ENCODE data around the gene NSD1. TPM values are rescaled to one million over a fixed set of nuclear protein-coding genes. Genes with fewer than 3 reads are reported as not detected.

NSD1 gene
- total and polyA plus RNA-seq, 10 of the 15 experiments (the other 5 are each of a cell fraction or from before 2014, with no cell fraction given), result 7.0 to 57.9 (median 30.4) TPM

DNA sequence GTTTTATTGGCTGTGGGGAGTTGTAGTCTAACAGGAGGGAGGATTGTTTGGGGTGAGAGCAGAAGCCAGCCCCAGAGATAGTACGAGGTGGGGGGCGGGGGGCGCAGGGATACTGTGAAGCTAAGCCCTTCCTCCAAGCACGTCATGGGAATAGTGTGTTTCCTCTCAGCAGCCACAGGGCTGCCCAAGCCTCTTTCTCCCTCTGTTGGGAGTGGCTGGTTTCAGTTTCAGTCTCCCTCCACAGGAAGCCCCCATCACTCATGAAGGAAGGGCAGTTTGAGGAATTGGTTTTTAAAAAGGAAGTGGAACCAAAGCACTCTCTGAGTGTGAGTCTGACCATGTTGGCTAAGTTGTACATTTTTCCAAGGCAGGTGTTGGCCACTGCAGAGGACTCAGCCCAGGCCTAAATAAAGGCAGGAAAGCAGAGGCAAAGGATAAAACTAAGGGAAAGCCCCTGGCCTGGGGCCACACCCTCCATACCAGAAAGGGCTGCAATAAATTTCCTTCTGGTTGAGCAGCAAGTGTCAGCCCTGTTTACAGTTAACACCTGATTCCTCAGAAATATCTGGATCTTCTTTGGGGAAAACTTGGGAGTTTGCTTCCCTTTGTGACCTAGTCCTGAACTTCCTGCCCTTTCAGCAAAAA is 166.8 kb downstream of the NSD1 start (continued):
- TF ChIP-seq, protein P1, sequence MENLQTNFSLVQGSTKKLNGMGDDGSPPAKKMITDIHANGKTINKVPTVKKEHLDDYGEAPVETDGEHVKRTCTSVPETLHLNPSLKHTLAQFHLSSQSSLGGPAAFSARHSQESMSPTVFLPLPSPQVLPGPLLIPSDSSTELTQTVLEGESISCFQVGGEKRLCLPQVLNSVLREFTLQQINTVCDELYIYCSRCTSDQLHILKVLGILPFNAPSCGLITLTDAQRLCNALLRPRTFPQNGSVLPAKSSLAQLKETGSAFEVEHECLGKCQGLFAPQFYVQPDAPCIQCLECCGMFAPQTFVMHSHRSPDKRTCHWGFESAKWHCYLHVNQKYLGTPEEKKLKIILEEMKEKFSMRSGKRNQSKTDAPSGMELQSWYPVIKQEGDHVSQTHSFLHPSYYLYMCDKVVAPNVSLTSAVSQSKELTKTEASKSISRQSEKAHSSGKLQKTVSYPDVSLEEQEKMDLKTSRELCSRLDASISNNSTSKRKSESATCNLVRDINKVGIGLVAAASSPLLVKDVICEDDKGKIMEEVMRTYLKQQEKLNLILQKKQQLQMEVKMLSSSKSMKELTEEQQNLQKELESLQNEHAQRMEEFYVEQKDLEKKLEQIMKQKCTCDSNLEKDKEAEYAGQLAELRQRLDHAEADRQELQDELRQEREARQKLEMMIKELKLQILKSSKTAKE (IDR thresholded peaks at IDR 0.05; ENCODE audit: low read depth, poor library complexity, severe bottlenecking), result no peak
- TF ChIP-seq EED (IDR thresholded peaks at IDR 0.05; ENCODE audit: low read depth), result peak; percentile 100
- TF ChIP-seq KAT2A (conservative IDR thresholded peaks at IDR 0.05; ENCODE audit: control insufficient read depth, low read depth, low read length), result no peak
- no peak for TF ChIP-seq MYB (IDR thresholded peaks at IDR 0.05; ENCODE audit: borderline replicate concordance, low read depth, low read length)
- no peak for TF ChIP-seq ESRRA (IDR thresholded peaks at IDR 0.05; ENCODE audit: low read length)
- TF ChIP-seq JUND (IDR thresholded peaks at IDR 0.05; ENCODE audit: low read depth, low read length), result no peak

DNA sequence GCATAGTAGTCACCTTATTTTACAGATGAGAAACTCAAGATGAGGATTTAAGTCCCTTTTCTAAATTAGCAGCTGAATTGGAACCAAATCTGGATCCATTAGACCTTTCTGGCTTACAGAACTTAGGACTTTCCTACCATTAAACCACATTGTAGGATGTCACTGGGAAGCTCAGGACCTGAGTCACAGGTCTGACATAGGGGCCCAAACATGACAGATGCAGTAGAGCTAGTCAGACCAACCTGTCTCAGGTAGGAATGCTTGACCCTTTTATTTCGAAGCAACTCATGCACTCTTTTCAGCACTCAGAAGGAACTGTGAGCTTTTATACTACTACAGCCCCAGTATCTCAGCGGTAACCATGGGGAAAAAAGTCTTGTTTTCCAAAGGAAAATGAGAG is 167.4 kb downstream of the NSD1 start:
- peak overlapping the region; percentile 78 for H3K4me2 ChIP-seq (ENCODE audit: control insufficient read depth, insufficient read depth)
- CTCF ChIA-PET, result interaction anchor here (0.6 to 3.6 kb wide), 13 partner anchors 8 to 230 kb away, joined by 3 to 35 read pairs (median 4); partner anchors contain the start of gene RGS14
- no peak for DNase-seq (ENCODE audit: low read depth, low spot score)
- in situ Hi-C loops (cut with MboI) (no loop called here), intact Hi-C loops (cut with micrococcal nuclease; ENCODE audit: unreplicated experiment) (loop anchor here (5.0 to 10.0 kb wide), 3 partner anchors 164 to 294 kb away; partner anchors contain the start of gene TMED9)
- peaks cover 5 to 18% of the 10 kb centered on the region in 2 experiments for H3K36me3 ChIP-seq (ENCODE audit: control insufficient read depth in 2 of 2, insufficient read depth in 2 of 2, low read length in 1 of 2)
- no TSS peak for BruUV-seq (replicated peaks)
- no peaks in the 10 kb centered on the region for H4K20me1 ChIP-seq (ENCODE audit: control insufficient read depth, insufficient read depth)
- peak overlapping the region; percentile 34 for H3K4me3 ChIP-seq
- H3K9me3 ChIP-seq (replicated peaks; ENCODE audit: control insufficient read depth, insufficient read depth, low read length), result no peaks in the 10 kb centered on the region
- no peak for TF ChIP-seq BACH1 (IDR thresholded peaks at IDR 0.05; ENCODE audit: borderline replicate concordance)
- no peak for TF ChIP-seq CBX5 (IDR thresholded peaks at IDR 0.05; ENCODE audit: low read depth)
- TF ChIP-seq, protein P2, sequence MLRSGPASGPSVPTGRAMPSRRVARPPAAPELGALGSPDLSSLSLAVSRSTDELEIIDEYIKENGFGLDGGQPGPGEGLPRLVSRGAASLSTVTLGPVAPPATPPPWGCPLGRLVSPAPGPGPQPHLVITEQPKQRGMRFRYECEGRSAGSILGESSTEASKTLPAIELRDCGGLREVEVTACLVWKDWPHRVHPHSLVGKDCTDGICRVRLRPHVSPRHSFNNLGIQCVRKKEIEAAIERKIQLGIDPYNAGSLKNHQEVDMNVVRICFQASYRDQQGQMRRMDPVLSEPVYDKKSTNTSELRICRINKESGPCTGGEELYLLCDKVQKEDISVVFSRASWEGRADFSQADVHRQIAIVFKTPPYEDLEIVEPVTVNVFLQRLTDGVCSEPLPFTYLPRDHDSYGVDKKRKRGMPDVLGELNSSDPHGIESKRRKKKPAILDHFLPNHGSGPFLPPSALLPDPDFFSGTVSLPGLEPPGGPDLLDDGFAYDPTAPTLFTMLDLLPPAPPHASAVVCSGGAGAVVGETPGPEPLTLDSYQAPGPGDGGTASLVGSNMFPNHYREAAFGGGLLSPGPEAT (IDR thresholded peaks at IDR 0.05; ENCODE audit: low read depth), result no peak
- TF ChIP-seq ZBED1 (IDR thresholded peaks at IDR 0.05; ENCODE audit: borderline replicate concordance), result no peak
- TF ChIP-seq, protein P3, sequence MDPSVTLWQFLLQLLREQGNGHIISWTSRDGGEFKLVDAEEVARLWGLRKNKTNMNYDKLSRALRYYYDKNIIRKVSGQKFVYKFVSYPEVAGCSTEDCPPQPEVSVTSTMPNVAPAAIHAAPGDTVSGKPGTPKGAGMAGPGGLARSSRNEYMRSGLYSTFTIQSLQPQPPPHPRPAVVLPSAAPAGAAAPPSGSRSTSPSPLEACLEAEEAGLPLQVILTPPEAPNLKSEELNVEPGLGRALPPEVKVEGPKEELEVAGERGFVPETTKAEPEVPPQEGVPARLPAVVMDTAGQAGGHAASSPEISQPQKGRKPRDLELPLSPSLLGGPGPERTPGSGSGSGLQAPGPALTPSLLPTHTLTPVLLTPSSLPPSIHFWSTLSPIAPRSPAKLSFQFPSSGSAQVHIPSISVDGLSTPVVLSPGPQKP (IDR thresholded peaks at IDR 0.05; ENCODE audit: low read depth, low read length), result no peak
- TF ChIP-seq ZSCAN29 (IDR thresholded peaks at IDR 0.05), result no peak
- no peak for TF ChIP-seq FOS (IDR thresholded peaks at IDR 0.05; ENCODE audit: borderline replicate concordance, extremely low read depth, insufficient read length)
- no peak for TF ChIP-seq NR2C2 (IDR thresholded peaks at IDR 0.05; ENCODE audit: borderline replicate concordance, control insufficient read depth, insufficient read length, low read depth)
- TF ChIP-seq SUZ12 (IDR thresholded peaks at IDR 0.05; ENCODE audit: unreplicated experiment), result no peak
- no peak for TF ChIP-seq NFYA (IDR thresholded peaks at IDR 0.05; ENCODE audit: borderline replicate concordance, low read depth, low read length)
- no peak for TF ChIP-seq IKZF2 (IDR thresholded peaks at IDR 0.05)
- H3K79me2 ChIP-seq (ENCODE audit: control insufficient read depth, insufficient read depth, low read length), result peaks cover 43% of the 10 kb centered on the region
- RAD21 ChIA-PET (ENCODE audit: unreplicated experiment), result interaction anchor here (0.5 to 2.3 kb wide), 11 partner anchors 10 to 189 kb away, joined by 3 to 12 read pairs (median 4); no protein-coding TSS in a partner anchor
- SMC1A ChIA-PET (ENCODE audit: uncharacterized antibody, unreplicated experiment), result interaction anchor here (0.7 to 2.0 kb wide), 6 partner anchors 9 to 187 kb away, joined by 3 to 10 read pairs (median 4); partner anchors contain the start of gene MXD3
- peak overlapping the region; percentile 18; the same call in 1 of the 2 replicates for H3K9ac ChIP-seq (ENCODE audit: control insufficient read depth, insufficient read depth, low read length)
- peaks cover 48% of the 10 kb centered on the region for H3K4me1 ChIP-seq (ENCODE audit: control insufficient read depth, insufficient read depth, low read length)
- H3K27ac ChIP-seq (ENCODE audit: control insufficient read depth, insufficient read depth), result peak overlapping the region; percentile 83
- H3K27me3 ChIP-seq (replicated peaks in 1 of 2; ENCODE audit: control insufficient read depth in 2 of 2, insufficient read depth in 2 of 2, low read length in 1 of 2), result no peaks in the 10 kb centered on the region
- POLR2A ChIA-PET, result interaction anchor here (0.5 to 2.2 kb wide), 9 partner anchors 12 to 757 kb away, joined by 3 to 11 read pairs (median 5); partner anchors contain the start of gene NSD1
- no peak for FAIRE-seq
- 93% methylated on average over 2 of the region's 2 CpGs for WGBS (ENCODE audit: insufficient coverage, insufficient replicate concordance, low lambda C conversion rate, missing lambda C conversion rate)
- no peak for ATAC-seq
- H2AFZ ChIP-seq (ENCODE audit: control insufficient read depth, low read depth, low read length), result no peak overlapping the region
